K562 (cell line): ENCODE results near the gene HDAC10. TPM values are rescaled to one million over a fixed set of nuclear protein-coding genes. Genes with fewer than 3 reads are reported as not detected.

ENCODE experiments used
- ATAC-seq: fragments of 200-7000 bp; cut with Tn5 transposase; 3 replicates; pipeline ENCODE4 v1.9.1; 2020; ENCODE audit warnings: moderate library complexity
- BruUV-seq: library from RNA; stranded (reverse); fragments of 400-500 nt; replicated peaks from 2 replicates; lab custom pipeline; 2021; lab: Mats Ljungman, UMichigan
- CTCF ChIA-PET: fragments of 300-600 bp; formaldehyde crosslinking; extraction: SDS; loops from one replicate; lab custom pipeline; 2021; ENCODE audit warnings: low intra/inter-chr PET ratio; lab: Yijun Ruan, JAX
- POLR2A ChIA-PET: fragments of 300-600, 350-650 bp; sonication (Branson Sonifier 250); formaldehyde crosslinking; extraction: SDS; loops from one replicate; lab custom pipeline; 2021; ENCODE audit warnings: antibody characterized with exemption, inconsistent platforms; lab: Yijun Ruan, JAX
- DNase-seq, 4 experiments: peaks; one replicate each; pipeline versions ENCODE4 v3.0.0 to v3.0.0-alpha.2; 2011 to 2018; ENCODE audit warnings: low spot score in 3 of 4, mixed read lengths in 3 of 4; ENCODE audit errors: extremely low read depth in 1 of 4
- FAIRE-seq: peaks from 2 replicates; lab custom pipeline; 2011; peaks lifted over from hg19 to GRCh38; lab: Jason Lieb, UNC
- H2AFZ ChIP-seq: 2 replicates; pipeline ENCODE4 v1.6.0; 2011; ENCODE audit warnings: low read depth, low read length, control low read depth, inconsistent platforms
- H3K27ac ChIP-seq: fragments of 200-600 bp; 3 replicates; pipeline ENCODE4 v1.8.0; 2011; ENCODE audit warnings: low read depth, mild to moderate bottlenecking, control low read depth, inconsistent platforms, low read length, moderate library complexity, mixed read lengths; ENCODE audit errors: extremely low read depth
- H3K27me3 ChIP-seq, 2 experiments: fragments of 300-600 bp in 1 of 2; 2 replicates in 1 of 2; 3 replicates in 1 of 2; pipeline versions ENCODE4 v1.6.0 to v1.8.0; 2011; ENCODE audit warnings: inconsistent platforms in 2 of 2, low read length in 2 of 2, mild to moderate bottlenecking in 1 of 2, mixed read lengths in 1 of 2, moderate library complexity in 1 of 2; ENCODE audit not compliant: control insufficient read depth in 2 of 2, insufficient read depth in 2 of 2
- H3K36me3 ChIP-seq: fragments of 300-600 bp; 3 replicates; pipeline ENCODE4 v1.8.0; 2011; ENCODE audit warnings: mild to moderate bottlenecking, low read length, inconsistent platforms; ENCODE audit not compliant: control insufficient read depth, insufficient read depth
- H3K4me1 ChIP-seq, 2 experiments: fragments of 200-600 bp in 1 of 2; replicated peaks in 1 of 2; 2 replicates in 1 of 2; 3 replicates in 1 of 2; pipeline versions ENCODE4 v1.5.1 to v1.8.0; 2011; ENCODE audit warnings: inconsistent platforms in 2 of 2, low read length in 2 of 2, mild to moderate bottlenecking in 1 of 2, mixed read lengths in 1 of 2, moderate library complexity in 1 of 2; ENCODE audit not compliant: control insufficient read depth in 2 of 2, insufficient read depth in 2 of 2
- H3K4me2 ChIP-seq: 2 replicates; pipeline ENCODE4 v1.6.1; 2011; ENCODE audit warnings: low read length, control low read depth, inconsistent platforms, mixed read lengths; ENCODE audit not compliant: insufficient read depth
- H3K4me3 ChIP-seq: fragments of 200-600 bp; sonication (generic), shearing (Covaris generic); 2 replicates; pipeline ENCODE4 v1.5.1; 2016; ENCODE audit warnings: control low read depth, inconsistent platforms
- H3K79me2 ChIP-seq: fragments of 200-600 bp; 3 replicates; pipeline ENCODE4 v1.8.0; 2011; ENCODE audit warnings: low read length, inconsistent platforms; ENCODE audit not compliant: control insufficient read depth, insufficient read depth
- H3K9ac ChIP-seq, 2 experiments: 2 replicates each; pipeline versions ENCODE4 v1.6.0 to v1.6.1; 2011; ENCODE audit warnings: low read depth in 2 of 2, low read length in 2 of 2, control low read depth in 1 of 2, inconsistent platforms in 1 of 2, mild to moderate bottlenecking in 1 of 2, mixed read lengths in 1 of 2; ENCODE audit not compliant: insufficient read depth in 1 of 2
- H3K9me1 ChIP-seq: one replicate; pipeline ENCODE4 v1.6.0; 2011; ENCODE audit warnings: inconsistent platforms, mild to moderate bottlenecking, low read length, moderate library complexity; ENCODE audit not compliant: control insufficient read depth, insufficient read depth
- H3K9me3 ChIP-seq: replicated peaks from 2 replicates; pipeline ENCODE4 v1.5.1; 2011; ENCODE audit warnings: low read depth, low read length, inconsistent platforms; ENCODE audit not compliant: control insufficient read depth, insufficient read depth
- H4K20me1 ChIP-seq: replicated peaks from 2 replicates; pipeline ENCODE4 v1.6.1; 2011; ENCODE audit warnings: low read length, inconsistent platforms, mixed read lengths; ENCODE audit not compliant: control insufficient read depth, insufficient read depth
- FIP1L1 ChIP-seq: fragments of 200-400 bp; formaldehyde crosslinking; IDR thresholded peaks from 2 replicates; pipeline ENCODE4 v1.6.1; 2018; ENCODE audit warnings: mild to moderate bottlenecking, low read depth, low read length; ENCODE audit not compliant: poor library complexity, severe bottlenecking
- NR2C1 ChIP-seq, 2 experiments: fragments of 450-650 bp; IDR thresholded peaks; 2 replicates each; pipeline ENCODE4 v1.6.1; 2017; ENCODE audit warnings: mild to moderate bottlenecking in 2 of 2, antibody characterized with exemption in 1 of 2, inconsistent platforms in 1 of 2, missing compliant biosample characterization in 1 of 2, missing genetic modification characterization in 1 of 2
- NR2C2 ChIP-seq, 2 experiments: fragments of 200-800 bp in 1 of 2; sonication (Bioruptor generic) in 1 of 2; sonication (generic) in 1 of 2; formaldehyde crosslinking in 1 of 2; IDR thresholded peaks; 2 replicates each; pipeline versions ENCODE4 v1.6.1 to v1.8.0; 2016 to 2022; ENCODE audit warnings: mild to moderate bottlenecking in 1 of 2, missing compliant biosample characterization in 1 of 2, missing genetic modification characterization in 1 of 2, missing genetic modification reagents in 1 of 2
- RBM22 ChIP-seq: fragments of 200-400 bp; formaldehyde crosslinking; IDR thresholded peaks from 2 replicates; pipeline ENCODE4 v1.6.1; 2018; ENCODE audit warnings: low read length, low read depth; ENCODE audit not compliant: poor library complexity, severe bottlenecking
- SMAD1 ChIP-seq: fragments of 150-350 bp; IDR thresholded peaks from 2 replicates; pipeline ENCODE4 v1.6.1; 2014; ENCODE audit warnings: low read length, low read depth; ENCODE audit not compliant: partially characterized antibody
- TAF15 ChIP-seq: fragments of 200-400 bp; formaldehyde crosslinking; IDR thresholded peaks from 2 replicates; pipeline ENCODE4 v1.6.1; 2017; ENCODE audit warnings: mild to moderate bottlenecking, low read depth, low read length, moderate library complexity
- WGBS: fragments of 100-300 bp; shearing (Covaris generic); methylation state at CpG from one replicate; pipeline ENCODE4 v1.1.6; 2016; ENCODE audit warnings: low coverage, mixed read lengths; ENCODE audit not compliant: insufficient coverage; ENCODE audit errors: missing lambda C conversion rate; 5-methylcytosine and 5-hydroxymethylcytosine counted together
- in situ Hi-C: fragments of 300-500 bp; cut with MboI; formaldehyde crosslinking; loops from 4 replicates; pipeline ENCODE4 v1.15.0; 2018; ENCODE audit warnings: inconsistent platforms, mixed read lengths
- intact Hi-C: fragments of 100-400 bp; cut with micrococcal nuclease; formaldehyde crosslinking; loops from 2 replicates; pipeline ENCODE4 v1.14.2; 2022
- polyA plus RNA-seq, 8 experiments: library from polyadenylated mRNA; depleted of rRNA in 4 of 8; stranded (reverse) in 5 of 8; unstranded in 3 of 8; fragments of >200 nt; fragmentation: Nextera tagmentation in 2 of 8; fragmentation: Illumina TruSeq in 1 of 8; extraction: Ambion mirVana in 2 of 8; extraction: Trizol in 1 of 8; gene quantifications; 2 replicates each; pipeline versions ENCODE4 v1.2.1 to v1.2.3, GENCODE V29; 2011 to 2014; ENCODE audit warnings: inconsistent platforms in 1 of 8, missing spikeins in 1 of 8
- total RNA-seq, 7 experiments: library from RNA; depleted of rRNA in 6 of 7; stranded (reverse); fragments of >200 nt in 6 of 7; fragmentation: Illumina TruSeq in 2 of 7; extraction: Trizol in 2 of 7; gene quantifications; 2 replicates each; pipeline versions ENCODE4 v1.2.1 to v1.2.3, GENCODE V29; 2011 to 2021; ENCODE audit warnings: low replicate concordance in 1 of 7
- TF ChIP-seq, protein P1 (sequence below): fragments of 450-650 bp; conservative IDR thresholded peaks from 2 replicates; pipeline ENCODE4 v1.6.1; 2016; ENCODE audit warnings: missing genetic modification characterization, low read depth, mild to moderate bottlenecking, missing compliant biosample characterization, moderate library complexity

HDAC10 gene
- total and polyA plus RNA-seq, 9 of the 15 experiments (the other 6 are each of a cell fraction or from before 2014, with no cell fraction given) = 0.10 to 44.2 (median 6.5) TPM

DNA sequence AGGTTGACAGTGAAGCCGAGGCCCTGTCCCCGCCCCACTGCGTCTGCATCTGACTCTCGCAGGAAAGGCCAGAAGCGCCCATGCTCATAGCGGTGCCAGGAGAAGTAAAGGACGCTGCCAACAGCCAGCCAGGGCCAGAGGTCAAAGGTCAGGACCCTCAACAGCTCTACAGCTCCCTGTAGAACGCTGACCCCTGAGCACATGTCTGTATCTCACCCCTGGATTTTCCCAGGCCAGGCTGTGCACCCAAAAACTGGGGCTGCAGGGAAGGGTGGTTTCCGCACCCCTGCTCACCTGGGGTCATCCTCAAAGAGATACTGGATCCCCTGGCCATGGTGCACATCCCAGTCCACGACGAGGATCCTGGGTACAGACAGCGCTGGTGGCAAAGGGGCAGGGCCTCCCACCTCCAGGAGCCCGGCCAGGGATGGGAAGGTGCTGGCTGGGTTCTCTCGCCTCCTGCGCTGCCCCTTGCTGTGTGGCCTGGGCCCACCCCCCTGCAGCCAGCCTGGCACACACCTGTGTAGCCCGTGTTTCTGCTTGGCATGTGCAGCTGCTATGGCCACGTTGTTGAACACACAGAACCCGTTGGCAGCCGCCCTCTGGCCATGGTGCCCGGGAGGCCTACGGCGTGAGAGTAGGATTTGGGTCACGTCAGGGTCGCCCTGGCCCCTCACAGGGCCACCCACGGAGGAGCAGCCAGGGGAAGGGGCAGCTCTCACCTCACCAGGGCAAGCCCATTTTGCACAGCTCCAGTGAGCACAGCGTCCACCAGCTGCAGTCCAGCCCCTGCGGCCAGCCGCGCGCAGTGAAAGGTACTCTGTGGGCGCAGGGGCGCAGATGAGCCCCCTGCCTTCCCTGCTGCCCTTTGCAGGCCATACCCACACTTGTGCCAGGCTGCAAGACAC is 1.5 kb downstream of the HDAC10 start:
- no peak overlapping the region for H2AFZ ChIP-seq
- H3K4me3 ChIP-seq = no peak overlapping the region; the same call in 1 of the 2 replicates
- no peaks in the 10 kb centered on the region for H4K20me1 ChIP-seq
- no peak overlapping the region for H3K27ac ChIP-seq
- POLR2A ChIA-PET = interaction anchor here (1.0 kb wide), 1 partner anchor 22 kb away, joined by 3 read pairs; no protein-coding TSS in a partner anchor
- FAIRE-seq (no peak), ATAC-seq (no peak), DNase-seq (no peak)
- H3K9ac ChIP-seq = peak overlapping the region in 1 of 2 experiments; percentile 98; a peak in 2 of 4 replicates
- peaks cover 32% of the 10 kb centered on the region for H3K79me2 ChIP-seq
- no peaks in the 10 kb centered on the region for H3K27me3 ChIP-seq
- TF ChIP-seq SMAD1 (no peak), FIP1L1 (peak; percentile 41), RBM22 (peak; percentile 46), TAF15 (0 out of 2 replicates have a peak, but pooled peaks have one; percentile 35), NR2C2 (CRISPR knock-in tag; IDR thresholded peaks at IDR 0.05) (no peak; the same call in 1 of the 2 replicates), NR2C2 (tag; IDR thresholded peaks at IDR 0.05) (peak; percentile 30; the same call in 1 of the 2 replicates), NR2C1 (IDR thresholded peaks at IDR 0.05) (peak; percentile 65; the same call in 1 of the 2 replicates), NR2C1 (tag; IDR thresholded peaks at IDR 0.05) (peak; percentile 57; the same call in 1 of the 2 replicates)
- TF ChIP-seq, protein P1, sequence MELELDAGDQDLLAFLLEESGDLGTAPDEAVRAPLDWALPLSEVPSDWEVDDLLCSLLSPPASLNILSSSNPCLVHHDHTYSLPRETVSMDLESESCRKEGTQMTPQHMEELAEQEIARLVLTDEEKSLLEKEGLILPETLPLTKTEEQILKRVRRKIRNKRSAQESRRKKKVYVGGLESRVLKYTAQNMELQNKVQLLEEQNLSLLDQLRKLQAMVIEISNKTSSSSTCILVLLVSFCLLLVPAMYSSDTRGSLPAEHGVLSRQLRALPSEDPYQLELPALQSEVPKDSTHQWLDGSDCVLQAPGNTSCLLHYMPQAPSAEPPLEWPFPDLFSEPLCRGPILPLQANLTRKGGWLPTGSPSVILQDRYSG (tag) = no peak
- H3K36me3 ChIP-seq = peaks cover 54% of the 10 kb centered on the region; the same call in 2 of the 3 replicates
- H3K4me2 ChIP-seq = peak overlapping the region; percentile 83
- 89% methylated on average over 21 of the region's 32 CpGs for WGBS
- CTCF ChIA-PET = no interaction called here
- no TSS peak for BruUV-seq
- in situ Hi-C loops (no loop called here), intact Hi-C loops (no loop called here)
- H3K9me1 ChIP-seq = no peaks in the 10 kb centered on the region
- H3K9me3 ChIP-seq = no peaks in the 10 kb centered on the region
- peaks cover 9 to 83% of the 10 kb centered on the region in 2 experiments for H3K4me1 ChIP-seq
